ENCODE data around the gene TBC1D10B.

DNA sequence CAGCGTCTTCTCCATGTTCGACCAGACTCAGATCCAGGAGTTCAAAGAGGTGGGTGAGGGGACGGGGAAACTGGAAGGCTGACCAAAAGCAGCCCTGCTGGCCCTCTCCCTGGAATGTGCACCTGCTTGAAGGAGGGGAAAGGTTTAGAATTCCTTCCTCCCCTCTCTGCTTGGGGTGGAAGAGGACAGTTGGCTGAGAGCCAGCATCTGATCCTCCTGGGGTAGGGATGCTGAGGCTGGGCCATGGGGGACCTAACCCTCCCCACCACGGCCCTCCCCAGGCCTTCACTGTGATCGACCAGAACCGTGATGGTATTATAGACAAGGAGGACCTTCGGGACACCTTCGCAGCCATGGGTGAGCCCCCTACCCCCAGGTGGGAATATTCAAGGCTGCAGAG is 5.6 kb upstream of the TBC1D10B start:
- no peak for TF ChIP-seq POLR2A (IDR thresholded peaks at IDR 0.05)
- TF ChIP-seq, protein P1, sequence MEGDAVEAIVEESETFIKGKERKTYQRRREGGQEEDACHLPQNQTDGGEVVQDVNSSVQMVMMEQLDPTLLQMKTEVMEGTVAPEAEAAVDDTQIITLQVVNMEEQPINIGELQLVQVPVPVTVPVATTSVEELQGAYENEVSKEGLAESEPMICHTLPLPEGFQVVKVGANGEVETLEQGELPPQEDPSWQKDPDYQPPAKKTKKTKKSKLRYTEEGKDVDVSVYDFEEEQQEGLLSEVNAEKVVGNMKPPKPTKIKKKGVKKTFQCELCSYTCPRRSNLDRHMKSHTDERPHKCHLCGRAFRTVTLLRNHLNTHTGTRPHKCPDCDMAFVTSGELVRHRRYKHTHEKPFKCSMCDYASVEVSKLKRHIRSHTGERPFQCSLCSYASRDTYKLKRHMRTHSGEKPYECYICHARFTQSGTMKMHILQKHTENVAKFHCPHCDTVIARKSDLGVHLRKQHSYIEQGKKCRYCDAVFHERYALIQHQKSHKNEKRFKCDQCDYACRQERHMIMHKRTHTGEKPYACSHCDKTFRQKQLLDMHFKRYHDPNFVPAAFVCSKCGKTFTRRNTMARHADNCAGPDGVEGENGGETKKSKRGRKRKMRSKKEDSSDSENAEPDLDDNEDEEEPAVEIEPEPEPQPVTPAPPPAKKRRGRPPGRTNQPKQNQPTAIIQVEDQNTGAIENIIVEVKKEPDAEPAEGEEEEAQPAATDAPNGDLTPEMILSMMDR (IDR thresholded peaks at IDR 0.05), result no peak

All from esophagus squamous epithelium (tissue), 4 donors.